Measurements from ENCODE around the gene EFNA2.

Gene EFNA2

DNA sequence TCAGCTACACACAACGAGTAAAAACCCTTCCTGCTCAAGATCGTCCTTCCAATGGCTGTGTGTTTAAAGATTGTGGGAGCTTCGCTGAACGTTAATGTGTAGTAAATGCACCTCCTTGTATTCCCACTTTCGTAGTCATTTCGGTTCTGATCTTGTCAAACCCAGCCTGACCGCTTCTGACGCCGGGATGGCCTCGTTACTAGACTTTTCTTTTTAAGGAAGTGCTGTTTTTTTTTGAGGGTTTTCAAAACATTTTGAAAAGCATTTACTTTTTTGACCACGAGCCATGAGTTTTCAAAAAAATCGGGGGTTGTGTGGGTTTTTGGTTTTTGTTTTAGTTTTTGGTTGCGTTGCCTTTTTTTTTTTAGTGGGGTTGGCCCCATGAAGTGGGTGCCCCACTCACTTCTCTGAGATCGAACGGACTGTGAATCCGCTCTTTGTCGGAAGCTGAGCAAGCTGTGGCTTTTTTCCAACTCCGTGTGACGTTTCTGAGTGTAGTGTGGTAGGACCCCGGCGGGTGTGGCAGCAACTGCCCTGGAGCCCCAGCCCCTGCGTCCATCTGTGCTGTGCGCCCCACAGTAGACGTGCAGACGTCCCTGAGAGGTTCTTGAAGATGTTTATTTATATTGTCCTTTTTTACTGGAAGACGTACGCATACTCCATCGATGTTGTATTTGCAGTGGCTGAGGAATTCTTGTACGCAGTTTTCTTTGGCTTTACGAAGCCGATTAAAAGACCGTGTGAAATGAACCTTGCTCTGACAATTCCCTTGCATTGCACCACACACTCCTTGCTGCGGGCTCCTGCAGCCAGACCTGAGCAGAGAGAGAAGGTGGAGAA is 13.0 kb upstream of the EFNA2 start:
- DNase-seq, result no peak

DNA sequence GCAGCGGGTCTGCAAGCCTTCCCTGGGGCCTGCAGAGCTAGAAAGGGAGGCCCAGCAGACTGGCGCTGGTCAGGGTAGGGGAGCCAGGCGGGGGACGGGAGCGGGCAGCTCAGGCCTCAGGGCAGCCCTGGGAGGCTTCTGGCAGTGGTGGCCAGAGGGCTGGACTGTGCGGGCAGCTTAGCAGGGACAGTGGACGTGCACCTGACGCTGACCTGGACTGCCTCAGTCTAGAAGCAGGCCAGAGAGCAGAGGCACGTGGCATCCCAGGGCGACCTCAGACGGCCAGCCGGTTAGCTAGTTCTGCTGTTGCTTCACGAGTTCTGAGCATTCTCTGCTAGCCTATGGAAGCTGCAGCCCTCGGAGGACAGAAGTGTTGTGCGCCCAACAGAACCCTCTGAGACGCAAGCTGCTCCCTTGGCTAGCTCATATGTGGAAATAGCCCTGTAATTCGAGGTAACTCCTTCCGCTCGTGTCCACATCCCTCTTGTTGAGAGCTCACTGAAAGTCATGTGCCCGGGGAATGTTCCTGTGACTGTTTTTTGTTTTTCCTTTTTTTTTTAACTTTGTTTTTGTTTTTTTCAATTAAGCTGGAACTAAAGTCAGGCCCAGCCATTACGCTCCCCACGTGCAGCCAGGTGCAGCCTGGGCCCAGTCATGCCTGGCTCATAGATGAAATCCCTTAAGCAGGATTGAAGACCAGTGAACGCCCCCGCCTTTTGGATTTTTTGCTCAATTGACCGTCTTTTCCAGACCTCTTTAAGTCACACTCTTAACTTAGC is 12.2 kb upstream of the EFNA2 start:
- no peak for DNase-seq

DNA sequence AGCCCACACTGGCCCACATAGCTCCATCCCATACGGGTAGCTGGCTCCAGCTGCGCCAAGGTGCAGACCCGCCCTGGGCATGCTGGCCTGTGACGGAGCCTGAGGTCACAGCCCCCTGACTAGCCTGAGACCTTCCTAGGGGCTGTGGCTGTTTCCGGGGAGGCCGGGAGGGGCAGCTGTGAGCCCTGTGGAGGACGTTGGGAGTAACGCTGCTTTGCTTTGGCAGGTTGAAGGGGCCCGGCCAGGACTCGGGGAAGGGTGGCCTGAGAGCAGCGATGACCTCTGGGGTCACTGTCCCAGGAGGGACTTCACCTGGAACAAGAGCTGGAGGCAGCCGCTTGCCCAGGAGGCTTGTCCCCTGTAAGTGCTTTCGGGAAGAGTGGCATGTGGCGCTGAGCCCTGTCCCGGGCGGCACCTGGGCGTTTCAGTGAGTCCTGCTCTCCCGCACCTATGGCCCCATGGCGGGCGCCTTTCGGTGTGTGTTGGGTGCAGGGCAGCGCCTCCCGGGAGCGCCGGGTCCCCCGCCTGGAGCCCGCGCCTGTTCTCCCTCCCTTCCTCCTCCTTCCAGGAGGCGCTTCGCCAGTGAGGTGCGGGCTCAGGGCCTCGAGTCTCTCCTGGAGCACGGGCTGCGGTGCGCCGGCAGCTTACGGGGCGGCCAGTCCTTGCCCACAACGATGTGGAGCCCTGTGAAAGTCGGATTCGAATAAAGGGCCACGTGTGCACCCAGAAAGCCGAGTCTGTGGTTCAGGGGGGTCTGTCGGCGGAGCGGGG is 11.4 kb upstream of the EFNA2 start:
- DNase-seq, result no peak

DNA sequence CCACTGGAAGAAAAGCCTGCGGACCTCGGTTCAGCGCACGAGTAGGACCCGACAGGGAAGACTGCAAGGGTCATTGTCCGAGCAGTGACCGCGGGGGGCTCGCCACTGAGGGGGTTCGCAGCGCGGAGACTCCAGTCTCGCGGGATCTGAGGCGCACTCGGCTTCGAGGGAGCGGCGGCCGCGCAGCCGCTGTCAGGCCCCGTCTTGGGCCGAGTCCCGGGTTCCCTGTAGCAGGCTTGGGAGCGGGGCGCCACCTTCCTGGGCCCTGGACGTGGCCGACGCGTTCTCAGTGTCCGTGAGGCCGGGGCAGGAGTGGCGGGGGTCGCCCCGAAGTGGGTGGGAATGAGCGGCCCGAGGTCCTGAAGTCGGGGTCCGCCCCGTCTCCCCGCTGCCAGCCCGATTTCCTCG is 10.8 kb upstream of the EFNA2 start:
- DNase-seq, result no peak

DNA sequence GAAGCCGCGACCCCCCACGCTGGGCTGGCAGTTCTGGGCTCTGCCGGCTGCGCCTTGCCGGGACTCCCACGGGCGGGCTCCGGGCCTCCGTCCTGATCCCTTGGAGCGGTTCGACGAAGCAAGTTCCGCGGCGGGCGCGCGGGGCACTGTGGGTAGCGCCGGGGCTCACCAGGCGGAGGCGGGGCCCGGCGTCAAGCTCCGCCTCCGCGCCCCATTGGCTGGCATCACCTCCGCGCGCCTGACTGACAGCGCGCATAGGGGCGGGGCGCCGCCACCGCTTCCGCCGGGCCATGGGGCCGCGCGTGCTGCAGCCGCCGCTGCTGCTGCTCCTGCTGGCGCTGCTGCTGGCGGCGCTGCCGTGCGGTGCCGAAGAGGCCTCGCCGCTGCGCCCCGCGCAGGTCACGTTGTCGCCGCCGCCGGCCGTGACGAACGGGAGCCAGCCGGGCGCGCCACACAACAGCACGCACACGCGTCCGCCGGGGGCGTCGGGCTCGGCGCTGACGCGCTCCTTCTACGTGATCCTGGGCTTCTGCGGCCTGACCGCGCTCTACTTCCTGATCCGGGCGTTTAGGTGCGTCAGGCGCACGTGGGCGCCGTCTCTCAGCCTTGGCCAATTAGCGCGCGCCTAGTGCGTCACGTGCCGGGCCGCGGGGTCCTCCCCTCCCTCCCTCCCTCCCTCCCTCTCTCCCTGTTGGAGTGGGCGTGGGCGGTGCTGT is 10.3 kb upstream of the EFNA2 start, which contains the start of gene FAM174C:
FAM174C (plus strand) TSS at position 271 of the 716 bp plus-strand sequence; CDS start at position 291, 20 bp downstream.
- peak; percentile 98 for DNase-seq

DNA sequence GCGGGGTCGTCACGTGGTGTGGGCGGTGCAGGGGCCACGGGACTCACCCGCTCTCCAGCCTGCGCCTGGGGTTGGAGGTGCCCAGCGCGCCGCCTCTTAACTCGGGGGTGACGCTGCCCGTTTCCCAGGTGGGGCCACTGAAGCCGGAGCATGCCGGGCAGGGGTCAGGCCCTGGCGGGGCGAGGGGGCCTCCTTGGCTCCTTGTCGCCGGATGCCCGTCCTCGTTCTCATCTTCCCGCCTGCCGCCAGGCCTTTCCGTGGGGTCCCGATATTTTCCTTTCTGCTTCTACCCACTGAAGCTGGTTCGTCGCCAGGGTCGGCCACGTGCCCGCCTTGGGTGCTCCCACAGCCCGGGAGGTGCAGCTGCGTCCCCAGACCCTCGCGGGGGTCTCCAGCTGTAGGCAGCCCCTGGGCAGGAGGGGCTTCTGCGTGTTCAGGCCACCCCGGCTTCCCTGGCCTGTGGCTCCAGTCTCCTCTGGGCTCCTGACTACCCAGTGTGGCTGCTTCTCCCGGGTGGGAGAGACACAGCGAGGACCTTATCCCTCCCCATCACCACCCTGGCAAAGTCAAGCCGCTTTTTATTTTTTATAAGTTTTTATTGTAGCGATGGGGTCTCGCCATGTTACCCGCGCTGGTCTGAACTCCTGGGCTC is 9.6 kb upstream of the EFNA2 start:
- no peak for DNase-seq

DNA sequence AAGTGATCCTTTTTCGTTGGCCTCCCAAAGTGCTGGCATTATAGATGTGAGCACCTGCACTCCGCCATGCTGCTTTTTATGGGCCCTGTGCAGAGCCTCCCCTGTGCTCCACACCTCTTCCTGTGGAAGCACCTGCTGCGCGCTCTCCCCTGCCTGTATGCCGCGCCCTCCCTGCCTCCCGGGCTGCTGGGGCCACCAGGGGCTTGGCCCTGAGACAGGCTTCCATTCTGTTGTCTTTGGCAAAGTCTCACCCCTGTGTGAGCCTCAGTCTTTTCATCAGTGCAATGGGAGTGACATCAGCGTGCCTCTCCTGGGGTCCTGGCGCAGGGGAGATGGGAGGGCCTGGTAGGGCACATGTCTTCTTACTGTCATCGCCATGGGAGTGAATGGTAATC is 9.0 kb upstream of the EFNA2 start:
- peak; percentile 56 for DNase-seq

DNA sequence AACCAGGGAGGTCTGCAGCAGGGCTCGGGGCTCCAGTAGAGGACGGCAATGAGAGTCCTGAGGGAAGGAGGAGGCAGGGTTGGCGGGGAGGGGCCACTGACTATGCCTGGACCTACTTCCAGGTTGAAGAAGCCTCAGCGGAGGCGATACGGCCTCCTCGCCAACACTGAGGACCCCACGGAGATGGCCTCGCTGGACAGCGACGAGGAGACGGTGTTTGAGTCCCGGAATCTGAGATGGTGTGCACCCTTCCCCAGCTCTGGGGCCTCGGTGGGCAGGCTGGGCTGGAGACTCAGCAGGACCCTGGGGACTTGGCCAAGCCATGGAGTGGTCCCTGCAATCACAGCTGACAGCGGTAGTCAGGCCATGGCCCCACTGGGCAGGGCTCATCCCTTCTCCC is 8.6 kb upstream of the EFNA2 start:
- no peak for DNase-seq

DNA sequence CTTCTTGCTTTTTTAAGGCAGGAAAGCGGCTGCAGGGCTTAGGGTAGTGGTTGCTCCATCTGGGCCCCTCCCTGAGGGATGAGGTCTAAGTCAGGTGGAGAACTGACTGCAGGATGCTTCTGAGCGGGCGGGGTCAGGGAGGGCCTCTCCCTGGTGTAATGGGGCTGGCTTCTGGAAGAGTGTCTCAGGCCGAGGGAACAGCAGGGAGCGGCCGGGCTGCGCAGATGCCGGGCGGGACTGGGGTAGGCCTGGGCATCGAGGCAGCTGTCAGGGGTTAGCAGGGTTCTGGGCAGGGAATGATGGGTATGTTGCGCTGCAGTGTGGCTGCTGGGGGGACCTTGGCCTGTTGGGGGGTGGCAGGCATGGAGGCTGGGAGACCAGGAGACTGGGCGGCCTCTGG is 7.6 kb upstream of the EFNA2 start:
- no peak for DNase-seq

DNA sequence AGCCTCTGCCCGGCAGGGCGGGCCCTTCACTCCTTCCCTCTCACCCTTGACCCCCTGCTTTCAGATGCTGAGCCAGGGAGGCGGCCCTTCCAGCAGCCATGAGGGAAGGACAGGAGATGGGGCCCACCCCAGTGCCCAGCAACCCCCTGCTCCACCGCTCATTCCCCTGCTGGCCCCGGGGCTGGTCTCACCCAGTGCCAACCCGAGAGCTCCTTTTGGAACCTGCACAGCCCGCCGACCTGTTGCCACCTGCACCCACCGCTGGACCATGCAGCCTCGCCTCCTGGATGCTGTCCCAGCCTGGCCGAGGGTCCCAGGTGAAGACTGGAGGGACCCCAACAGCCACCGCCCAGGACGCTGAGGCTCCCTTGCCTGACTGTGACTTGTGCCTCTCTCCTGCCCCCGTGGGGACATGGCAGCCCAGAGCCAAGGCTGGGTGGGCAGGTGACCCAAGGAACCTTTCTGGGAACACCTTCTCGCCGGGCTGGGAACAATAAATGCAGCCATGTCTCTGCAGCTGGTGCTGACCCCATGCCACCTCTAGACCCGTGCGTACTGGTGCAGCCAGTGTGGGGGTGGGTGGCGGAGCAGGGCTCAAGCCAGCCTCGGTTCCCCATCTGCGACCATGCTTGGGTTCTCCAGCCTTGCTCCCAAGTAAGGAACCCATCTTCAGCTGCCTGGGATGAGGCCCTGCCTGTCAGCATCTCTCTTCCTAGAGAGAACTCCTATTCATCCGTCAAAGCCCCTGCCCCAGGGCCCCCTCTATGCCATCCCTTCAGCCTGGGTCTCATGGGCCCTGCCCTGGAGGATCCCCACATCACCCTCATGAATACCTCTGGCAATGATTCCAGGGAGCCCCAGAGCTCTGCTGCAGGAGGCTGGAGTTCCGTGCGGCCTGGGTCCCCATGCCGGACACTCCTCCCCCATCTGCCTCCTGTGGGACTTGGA is 6.7 kb upstream of the EFNA2 start:
- DNase-seq, result no peak

DNA sequence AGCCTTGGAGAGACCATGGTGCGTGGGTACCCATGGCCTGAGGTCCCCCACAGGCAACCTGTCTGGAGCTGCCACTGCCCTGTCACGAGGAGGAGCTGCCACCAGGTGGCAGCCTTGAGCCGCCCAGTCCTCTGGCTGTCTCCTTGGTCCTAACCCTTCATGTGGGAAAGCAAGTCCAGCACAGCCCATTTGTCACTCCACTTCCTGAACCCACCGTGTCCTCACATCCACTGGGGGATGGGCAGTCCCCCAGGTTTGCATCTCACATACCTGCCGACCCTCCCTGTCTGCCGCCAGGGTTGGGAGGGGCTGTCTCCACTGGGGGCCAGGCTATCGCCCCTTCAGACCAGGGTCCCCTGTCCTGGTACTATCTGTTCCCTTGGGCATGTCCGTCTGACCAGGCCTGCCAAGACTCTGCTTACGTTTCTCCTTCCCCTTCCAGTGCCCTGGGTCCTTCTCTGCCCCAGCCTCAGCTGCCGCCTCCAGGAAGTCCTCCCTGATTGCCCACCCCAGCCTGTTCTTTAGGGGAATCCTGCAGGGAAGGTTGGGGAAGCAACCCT is 5.8 kb upstream of the EFNA2 start:
- DNase-seq, result peak; percentile 88

DNA sequence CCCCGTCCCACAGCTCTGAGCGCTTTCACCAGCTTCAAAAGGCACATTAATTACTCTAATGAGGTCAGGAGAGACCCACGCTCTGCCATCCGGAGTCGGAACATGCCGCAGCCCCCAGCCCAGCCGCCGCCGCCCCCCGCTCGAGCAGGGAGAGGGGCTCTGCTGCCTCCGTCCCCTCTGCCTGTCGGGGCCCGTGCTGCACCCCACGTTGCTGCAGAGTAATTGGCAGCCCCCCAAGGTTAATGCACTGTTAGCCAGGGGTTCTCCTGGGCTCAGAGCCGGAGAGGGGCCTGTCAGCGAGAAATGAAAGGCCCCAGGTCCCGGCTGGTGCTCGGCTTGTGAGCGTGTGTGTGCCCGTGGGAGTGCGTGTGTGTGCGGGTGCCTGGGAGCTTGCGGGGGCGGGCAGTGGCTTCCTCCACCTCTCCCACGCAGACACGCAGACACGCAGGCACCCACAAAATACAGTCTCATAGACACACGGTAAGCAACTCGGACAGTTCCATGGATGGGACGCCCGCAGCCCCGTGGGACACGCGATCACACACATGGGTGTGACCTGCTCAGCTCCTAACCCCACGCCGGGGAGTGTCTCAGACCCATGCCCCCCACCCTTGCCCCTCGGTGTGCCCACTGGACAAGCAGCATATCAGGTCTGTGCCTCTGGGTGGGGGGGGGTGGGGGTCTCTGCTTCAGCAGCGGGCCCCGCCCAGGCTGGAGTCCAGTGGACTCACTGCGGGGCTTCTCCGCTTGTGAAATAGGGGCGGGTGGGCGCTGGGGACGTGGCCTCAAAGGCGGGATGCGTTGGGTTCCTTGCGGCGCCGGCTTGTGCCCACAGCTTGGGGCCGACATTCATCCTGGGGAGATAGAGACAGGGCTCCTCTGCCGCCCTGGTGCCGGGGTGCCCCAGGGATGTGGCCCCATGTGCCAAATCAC is 4.8 kb upstream of the EFNA2 start:
- DNase-seq, result no peak

DNA sequence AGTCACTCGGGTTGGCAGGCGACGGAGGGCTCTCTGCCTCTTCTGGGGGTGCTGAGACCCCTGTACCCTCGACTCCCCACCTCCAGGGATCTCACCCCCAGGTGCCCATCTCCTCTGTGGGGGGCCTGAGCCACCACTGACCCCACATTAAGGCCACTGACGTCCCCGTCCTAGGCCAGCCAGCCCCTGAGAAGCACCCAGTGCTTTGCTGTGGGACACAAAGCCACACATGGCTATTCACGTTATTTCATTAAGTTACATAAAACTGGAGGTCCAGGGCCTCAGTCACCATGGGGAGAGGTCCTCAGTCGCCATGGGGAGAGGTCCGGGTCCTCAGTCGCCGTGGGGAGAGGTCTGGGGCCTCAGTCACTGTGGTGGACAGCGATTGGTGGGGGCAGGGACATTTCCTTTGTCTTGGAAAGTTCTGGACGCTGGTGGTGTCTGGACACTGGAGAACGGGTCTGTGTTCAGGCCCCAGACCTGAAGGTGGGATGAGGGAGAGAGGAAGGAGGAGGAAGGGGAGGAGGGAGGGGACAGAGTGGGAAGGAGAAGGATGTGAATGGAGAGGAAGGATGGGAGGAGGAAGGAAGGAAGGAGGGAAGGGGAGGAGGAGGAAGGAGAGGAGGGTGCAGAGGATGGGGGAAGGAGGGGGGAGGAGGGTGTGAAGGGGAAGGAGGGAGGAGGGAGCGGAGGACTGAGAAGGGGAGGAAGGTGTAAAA is 3.9 kb upstream of the EFNA2 start:
- no peak for DNase-seq

DNA sequence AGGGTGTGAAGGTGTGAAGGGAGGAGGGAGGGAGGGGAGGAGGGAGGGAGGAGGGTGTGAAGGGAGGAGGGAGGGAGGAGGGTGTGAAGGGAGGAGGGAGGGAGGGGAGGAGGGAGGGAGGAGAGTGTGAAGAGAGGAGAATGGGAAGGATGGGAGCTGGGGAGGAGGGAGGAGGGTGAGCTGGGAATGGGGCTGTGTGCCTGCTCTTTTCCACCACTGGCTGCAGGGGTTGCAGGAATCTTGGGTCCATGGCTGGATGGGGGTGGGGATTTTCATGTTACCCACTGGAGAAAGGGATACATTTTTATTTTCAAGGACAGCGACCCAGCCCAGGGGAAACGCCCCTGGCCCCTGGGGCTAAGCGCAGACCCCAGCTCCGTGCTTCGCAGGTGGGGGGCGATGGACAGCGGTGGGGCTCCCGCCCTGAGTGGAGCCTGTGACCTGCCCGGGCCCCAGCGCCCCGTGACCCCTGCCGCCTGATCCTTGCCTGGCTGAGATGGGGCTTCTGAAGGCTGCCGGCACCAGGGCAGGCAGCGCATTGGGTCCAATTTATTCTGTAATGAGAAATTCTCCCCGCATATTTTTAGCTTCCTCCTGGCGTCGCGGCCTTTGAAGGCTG is 3.0 kb upstream of the EFNA2 start:
- no peak for DNase-seq

DNA sequence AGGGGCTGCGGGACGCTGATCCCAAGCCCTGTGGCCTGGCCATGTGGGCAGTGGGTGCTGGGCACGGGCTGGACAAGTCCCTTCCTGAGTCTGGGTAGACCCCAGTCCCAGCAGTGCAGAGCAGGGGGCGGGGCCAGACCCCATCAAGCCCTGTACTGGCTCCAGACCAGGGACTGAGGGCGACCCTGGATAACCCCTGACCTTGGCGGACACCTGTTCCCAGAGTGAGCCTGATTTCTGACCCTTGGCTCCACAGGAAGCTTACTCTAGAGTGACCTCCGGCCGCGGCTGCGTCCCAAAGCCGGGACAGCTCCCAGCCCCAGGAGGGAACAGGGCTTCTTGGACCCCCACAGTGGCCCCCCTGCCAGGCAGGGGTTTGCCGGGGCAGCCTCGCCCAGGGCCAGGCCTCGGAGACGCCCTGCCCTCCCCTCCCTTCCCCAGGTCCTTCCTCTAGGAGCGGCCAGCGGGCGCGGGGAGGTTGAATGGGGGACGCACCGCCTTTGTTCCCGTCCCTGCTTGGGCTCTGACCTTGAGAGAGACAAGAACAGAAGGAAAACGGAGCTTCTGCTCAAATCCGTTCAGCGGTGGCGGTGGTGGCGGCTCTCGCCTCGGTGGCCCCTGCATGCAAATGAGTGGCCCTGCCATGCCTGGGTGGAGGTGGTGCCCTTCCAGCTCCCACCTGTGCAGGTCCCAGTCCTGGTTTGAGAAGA is 2.3 kb upstream of the EFNA2 start:
- DNase-seq, result no peak

DNA sequence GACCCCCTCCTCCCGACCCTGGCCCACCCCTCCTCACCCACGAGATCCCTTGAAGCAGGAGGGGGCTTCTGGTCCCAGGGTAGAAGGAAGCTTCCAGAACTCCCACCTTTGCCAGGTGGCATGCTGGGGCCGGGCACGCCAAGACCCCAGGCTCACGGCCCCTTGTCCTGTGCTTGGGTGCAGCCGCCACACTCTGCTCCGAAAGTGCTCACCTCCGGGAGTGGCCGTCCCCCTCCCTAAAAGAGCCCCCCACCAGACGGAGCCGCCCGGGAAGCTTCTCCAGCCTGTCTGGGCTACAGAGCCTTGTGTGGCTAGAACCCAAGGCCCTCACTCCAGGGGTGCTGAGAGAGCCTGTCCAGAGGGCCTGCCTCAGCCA is 1.8 kb upstream of the EFNA2 start:
- no peak for DNase-seq

DNA sequence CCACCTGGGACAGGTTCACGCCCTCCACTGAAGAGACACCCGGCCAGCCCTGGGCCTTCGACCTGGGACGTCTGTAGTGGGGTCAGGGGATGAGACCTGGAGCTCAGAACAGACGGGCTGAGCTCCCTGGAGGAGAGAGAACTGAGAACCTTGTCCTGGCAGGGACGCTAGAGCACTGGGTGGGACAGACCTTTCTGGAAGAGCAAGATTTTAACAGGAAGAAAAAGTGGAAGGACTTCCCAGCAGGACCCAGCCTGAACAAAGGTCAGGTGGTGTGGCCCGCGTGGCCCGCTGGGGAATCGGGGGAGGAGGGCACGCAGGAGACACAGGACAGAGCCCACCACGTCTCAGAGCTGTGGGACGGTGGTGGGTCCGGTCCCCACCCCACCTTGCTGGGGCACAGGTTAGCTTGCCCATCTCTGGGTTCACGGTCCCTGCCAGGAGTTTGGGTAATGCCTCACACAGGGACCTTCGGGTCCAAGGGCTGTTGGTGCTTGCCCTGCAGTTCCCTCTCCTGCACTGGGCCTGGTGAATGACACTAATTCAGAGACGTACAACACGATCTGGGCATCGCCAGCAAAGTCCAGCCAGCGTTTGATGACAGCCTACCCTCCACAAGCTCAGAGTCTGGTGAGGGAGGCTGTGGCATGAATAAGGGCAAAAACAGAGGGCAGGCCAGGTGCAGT is 1.2 kb upstream of the EFNA2 start:
- no peak for DNase-seq

Measured in activated CD4-positive, alpha-beta T cell treated with anti-CD3 and anti-CD28 coated beads, Interleukin-10, Interleukin-2, amounts not matched to agents 100 ng/mL and 50 ng/mL, durations not matched to agents 16 hours and 8 hours (primary cell).